Measurements from ENCODE around the gene CST8.
"Not testable (repeated sequence)": the region's sequence is repeated elsewhere in the genome, so short reads cannot be mapped to it uniquely, and the experiment has no call there.

The CST8 gene

GRCh38 chr20:23490817-23491216, at the start of gene CST8:
Gene CST8, plus strand, starts transcription at chr20:23491117. Its CDS starts 551 bp downstream, at chr20:23491668.
- no peak for DNase-seq

GRCh38 chr20:23441850-23442313, 49.0 kb upstream of the CST8 start:
- DNase-seq: peak; percentile 66

GRCh38 chr20:23442436-23442835, 48.5 kb upstream of the CST8 start:
- no peak for DNase-seq

- no peak for DNase-seq
Measured at GRCh38 chr20:23444859-23445258, 46.1 kb upstream of the CST8 start.

- DNase-seq: no peak
Measured at GRCh38 chr20:23445596-23446217, 45.2 kb upstream of the CST8 start.

GRCh38 chr20:23446505-23446904, 44.4 kb upstream of the CST8 start:
- DNase-seq: peak; percentile 47

GRCh38 chr20:23448167-23448566, 42.8 kb upstream of the CST8 start:
- no peak for DNase-seq

GRCh38 chr20:23449421-23449820, 41.5 kb upstream of the CST8 start:
- DNase-seq: peak; percentile 5

GRCh38 chr20:23450877-23451276, 40.0 kb upstream of the CST8 start:
- no peak for DNase-seq

GRCh38 chr20:23451956-23452487, 38.9 kb upstream of the CST8 start:
- DNase-seq: no peak

- no peak for DNase-seq
Measured at GRCh38 chr20:23452776-23453175, 38.1 kb upstream of the CST8 start, which contains the start of gene CST11. Gene CST11, minus strand, starts transcription at chr20:23452876. Its CDS starts 65 bp downstream, at chr20:23452811.

GRCh38 chr20:23453549-23454543, 37.1 kb upstream of the CST8 start:
- DNase-seq: no peak

GRCh38 chr20:23454816-23455215, 36.1 kb upstream of the CST8 start:
- DNase-seq: no peak

GRCh38 chr20:23455639-23456038, 35.3 kb upstream of the CST8 start:
- DNase-seq: no peak

- no peak for DNase-seq
Measured at GRCh38 chr20:23456409-23456808, 34.5 kb upstream of the CST8 start.

- DNase-seq: no peak
Measured at GRCh38 chr20:23456873-23457272, 34.0 kb upstream of the CST8 start.

GRCh38 chr20:23459461-23460150, 31.3 kb upstream of the CST8 start:
- no peak for DNase-seq

GRCh38 chr20:23461180-23461579, 29.7 kb upstream of the CST8 start:
- DNase-seq: no peak

- DNase-seq: not testable (repeated sequence)
Measured at GRCh38 chr20:23466961-23467360, 24.0 kb upstream of the CST8 start.

- DNase-seq: not testable (repeated sequence)
Measured at GRCh38 chr20:23472306-23472705, 18.6 kb upstream of the CST8 start.

- not testable (repeated sequence) for DNase-seq
Measured at GRCh38 chr20:23473293-23473692, 17.6 kb upstream of the CST8 start.

- DNase-seq: no peak
Measured at GRCh38 chr20:23475395-23475794, 15.5 kb upstream of the CST8 start.

Measured in activated CD4-positive, alpha-beta T cell treated with anti-CD3 and anti-CD28 coated beads, Interleukin-2, amount 50 U/mL, for 16 hours (primary cell).